ENCODE measurements around the gene TRIM17.
A peak's percentile ranks its signal among the peaks of the same experiment; 100 is the strongest.

Gene TRIM17, protein sequence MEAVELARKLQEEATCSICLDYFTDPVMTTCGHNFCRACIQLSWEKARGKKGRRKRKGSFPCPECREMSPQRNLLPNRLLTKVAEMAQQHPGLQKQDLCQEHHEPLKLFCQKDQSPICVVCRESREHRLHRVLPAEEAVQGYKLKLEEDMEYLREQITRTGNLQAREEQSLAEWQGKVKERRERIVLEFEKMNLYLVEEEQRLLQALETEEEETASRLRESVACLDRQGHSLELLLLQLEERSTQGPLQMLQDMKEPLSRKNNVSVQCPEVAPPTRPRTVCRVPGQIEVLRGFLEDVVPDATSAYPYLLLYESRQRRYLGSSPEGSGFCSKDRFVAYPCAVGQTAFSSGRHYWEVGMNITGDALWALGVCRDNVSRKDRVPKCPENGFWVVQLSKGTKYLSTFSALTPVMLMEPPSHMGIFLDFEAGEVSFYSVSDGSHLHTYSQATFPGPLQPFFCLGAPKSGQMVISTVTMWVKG

DNA sequence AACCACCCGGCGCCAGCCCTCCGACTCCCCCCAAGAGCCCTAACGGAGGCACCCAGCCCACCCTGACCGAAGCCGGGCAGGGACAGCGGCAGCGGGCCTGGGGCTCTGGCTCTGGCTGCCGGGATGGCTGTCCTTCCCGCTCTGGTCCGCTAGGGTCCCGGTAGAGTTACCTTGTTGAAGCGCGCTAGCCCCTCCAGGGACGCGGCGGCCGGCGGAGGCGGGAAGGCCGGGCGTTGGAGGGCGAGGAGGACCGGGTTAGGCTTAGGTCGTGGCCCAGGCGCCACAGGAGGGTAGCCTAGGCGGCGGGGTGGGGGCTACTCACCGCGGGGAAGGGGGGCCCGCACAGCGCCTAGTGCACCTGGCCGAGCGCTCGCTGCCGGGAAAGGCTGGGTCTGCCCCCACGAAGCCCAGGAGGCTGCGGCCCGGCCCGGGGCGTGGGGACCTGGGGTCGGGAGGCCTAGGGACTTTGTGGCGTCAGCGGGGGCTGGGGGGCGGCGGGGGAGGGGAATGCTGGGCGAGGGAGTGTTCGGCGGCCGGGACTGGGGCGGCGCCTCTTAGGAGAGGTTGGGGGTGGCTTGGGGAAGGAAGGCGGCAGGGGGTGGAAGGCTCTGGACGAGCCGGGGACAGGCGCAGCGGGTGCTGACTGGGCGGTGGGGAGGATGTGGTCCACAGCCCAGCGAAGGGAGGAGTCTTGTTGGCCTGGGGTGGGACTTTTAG is at the start of gene TRIM17:
TSS of gene TRIM17 (minus strand) at position 645 of the 717 bp plus-strand sequence. CDS start 1,789 bp downstream, outside the sequence.
- peak within 1 kb of the TSS; percentile 30 for H3K4me3 ChIP-seq (ENCODE audit: severe bottlenecking)
- no peaks in the 10 kb centered on the region for H3K9me3 ChIP-seq (ENCODE audit: severe bottlenecking)
- H3K27me3 ChIP-seq (ENCODE audit: insufficient read depth, poor library complexity, severe bottlenecking), result no peaks in the 10 kb centered on the region
- DNase-seq (ENCODE audit: low spot score) (no peak), ATAC-seq (ENCODE audit: low read depth) (peak; percentile 63)
- H3K4me1 ChIP-seq (ENCODE audit: insufficient read depth, poor library complexity, severe bottlenecking), result peaks cover 10% of the 10 kb centered on the region
- no peaks in the 10 kb centered on the region for H3K36me3 ChIP-seq (ENCODE audit: low read depth)
- no peak within 1 kb of the TSS for H3K27ac ChIP-seq (ENCODE audit: poor library complexity, severe bottlenecking)
- TF ChIP-seq, protein P1, sequence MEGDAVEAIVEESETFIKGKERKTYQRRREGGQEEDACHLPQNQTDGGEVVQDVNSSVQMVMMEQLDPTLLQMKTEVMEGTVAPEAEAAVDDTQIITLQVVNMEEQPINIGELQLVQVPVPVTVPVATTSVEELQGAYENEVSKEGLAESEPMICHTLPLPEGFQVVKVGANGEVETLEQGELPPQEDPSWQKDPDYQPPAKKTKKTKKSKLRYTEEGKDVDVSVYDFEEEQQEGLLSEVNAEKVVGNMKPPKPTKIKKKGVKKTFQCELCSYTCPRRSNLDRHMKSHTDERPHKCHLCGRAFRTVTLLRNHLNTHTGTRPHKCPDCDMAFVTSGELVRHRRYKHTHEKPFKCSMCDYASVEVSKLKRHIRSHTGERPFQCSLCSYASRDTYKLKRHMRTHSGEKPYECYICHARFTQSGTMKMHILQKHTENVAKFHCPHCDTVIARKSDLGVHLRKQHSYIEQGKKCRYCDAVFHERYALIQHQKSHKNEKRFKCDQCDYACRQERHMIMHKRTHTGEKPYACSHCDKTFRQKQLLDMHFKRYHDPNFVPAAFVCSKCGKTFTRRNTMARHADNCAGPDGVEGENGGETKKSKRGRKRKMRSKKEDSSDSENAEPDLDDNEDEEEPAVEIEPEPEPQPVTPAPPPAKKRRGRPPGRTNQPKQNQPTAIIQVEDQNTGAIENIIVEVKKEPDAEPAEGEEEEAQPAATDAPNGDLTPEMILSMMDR (IDR thresholded peaks at IDR 0.05; ENCODE audit: poor library complexity, severe bottlenecking), result no peak

DNA sequence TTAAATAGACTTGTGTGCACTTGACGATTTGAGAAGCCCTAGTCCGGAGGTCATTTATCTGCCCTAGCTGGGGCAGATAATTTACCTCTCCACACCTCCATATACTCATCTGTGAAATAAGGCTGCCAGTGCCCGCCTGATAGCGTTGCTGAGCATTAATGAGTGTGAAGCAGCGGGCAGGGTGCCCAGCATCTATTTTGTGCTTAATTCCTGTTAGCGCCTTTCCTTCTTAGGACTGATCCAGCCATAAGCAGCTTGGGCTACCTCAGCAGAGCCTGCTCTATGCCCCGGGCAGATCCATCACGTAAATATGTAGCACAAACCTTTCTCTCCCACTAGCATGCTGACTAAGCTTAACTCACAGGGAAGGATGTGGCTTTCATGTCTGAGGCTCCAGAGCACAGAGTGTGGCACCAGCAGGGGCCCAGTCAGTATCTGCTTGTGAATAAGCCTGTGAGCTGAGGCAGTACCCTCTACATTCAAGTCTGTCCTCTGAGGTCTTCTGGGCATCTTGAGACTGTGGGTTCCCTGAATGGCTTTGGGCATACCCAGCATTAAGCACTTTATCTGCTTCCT is 49.0 kb upstream of the TRIM17 start:
- TF ChIP-seq, protein P1 (IDR thresholded peaks at IDR 0.05; ENCODE audit: poor library complexity, severe bottlenecking), result no peak
- no peak overlapping the region for H3K4me3 ChIP-seq (ENCODE audit: severe bottlenecking)
- H3K27me3 ChIP-seq (ENCODE audit: insufficient read depth, poor library complexity, severe bottlenecking), result no peaks in the 10 kb centered on the region
- DNase-seq (ENCODE audit: low spot score), result no peak
- no peak for ATAC-seq (ENCODE audit: low read depth)
- H3K36me3 ChIP-seq (ENCODE audit: low read depth), result no peaks in the 10 kb centered on the region
- H3K4me1 ChIP-seq (ENCODE audit: insufficient read depth, poor library complexity, severe bottlenecking), result no peaks in the 10 kb centered on the region
- no peaks in the 10 kb centered on the region for H3K9me3 ChIP-seq (ENCODE audit: severe bottlenecking)
- no peak overlapping the region for H3K27ac ChIP-seq (ENCODE audit: poor library complexity, severe bottlenecking)

DNA sequence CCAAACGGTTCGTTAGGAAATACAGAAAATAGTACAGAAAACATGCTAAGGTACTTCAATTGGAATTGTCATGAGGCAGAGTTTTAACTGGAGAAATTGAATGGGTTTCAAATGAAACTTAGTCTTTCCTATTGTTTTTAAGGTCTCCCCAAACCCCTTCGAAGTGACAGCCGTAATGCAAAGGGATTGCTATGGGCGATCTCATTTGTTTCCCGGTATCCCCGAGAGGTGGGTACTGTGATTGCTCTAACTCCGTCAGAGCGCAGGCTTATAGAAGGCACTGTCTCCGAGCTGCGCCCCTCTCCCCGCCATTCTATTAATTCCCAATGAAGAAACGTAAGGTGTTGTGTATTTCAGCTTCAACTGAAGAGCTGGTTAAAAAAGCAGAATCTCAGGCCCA is 48.5 kb upstream of the TRIM17 start:
- H3K4me1 ChIP-seq (ENCODE audit: insufficient read depth, poor library complexity, severe bottlenecking), result no peaks in the 10 kb centered on the region
- H3K4me3 ChIP-seq (ENCODE audit: severe bottlenecking), result peak overlapping the region; percentile 33
- ATAC-seq (ENCODE audit: low read depth), result no peak
- no peaks in the 10 kb centered on the region for H3K27me3 ChIP-seq (ENCODE audit: insufficient read depth, poor library complexity, severe bottlenecking)
- no peaks in the 10 kb centered on the region for H3K9me3 ChIP-seq (ENCODE audit: severe bottlenecking)
- no peaks in the 10 kb centered on the region for H3K36me3 ChIP-seq (ENCODE audit: low read depth)
- TF ChIP-seq, protein P1 (IDR thresholded peaks at IDR 0.05; ENCODE audit: poor library complexity, severe bottlenecking), result no peak
- H3K27ac ChIP-seq (ENCODE audit: poor library complexity, severe bottlenecking), result no peak overlapping the region
- no peak for DNase-seq (ENCODE audit: low spot score)

DNA sequence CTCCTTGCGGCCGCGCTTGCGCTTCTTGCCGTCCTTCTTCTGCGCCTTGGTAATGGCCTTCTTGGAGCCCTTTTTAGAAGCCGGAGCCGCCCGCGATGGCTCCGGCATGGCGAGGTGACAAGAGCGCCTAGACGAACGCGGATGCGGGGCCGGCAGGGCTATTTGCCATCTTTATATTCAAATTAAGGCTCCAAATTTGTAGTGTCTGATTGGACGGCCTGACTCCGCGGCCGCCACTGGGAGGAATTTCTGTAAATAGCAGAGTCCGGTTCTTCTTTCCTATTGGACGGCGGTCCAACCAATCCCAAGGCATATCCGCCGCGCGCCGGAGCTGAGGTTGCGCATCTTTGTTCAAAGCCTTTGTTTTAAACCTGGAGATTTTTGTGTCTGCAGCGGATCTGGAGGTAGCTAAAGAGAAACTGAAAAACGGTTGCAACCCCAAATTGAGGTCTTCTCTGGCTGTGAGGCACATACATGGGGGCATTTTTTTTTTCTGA is 47.9 kb upstream of the TRIM17 start:
- ATAC-seq (ENCODE audit: low read depth), result peak; percentile 92
- Histone ChIP-seq H3K4me3 (ENCODE audit: severe bottlenecking) (peak overlapping the region; percentile 33), H3K27me3 (ENCODE audit: insufficient read depth, poor library complexity, severe bottlenecking) (no peaks in the 10 kb centered on the region), H3K9me3 (ENCODE audit: severe bottlenecking) (no peaks in the 10 kb centered on the region), H3K27ac (ENCODE audit: poor library complexity, severe bottlenecking) (no peak overlapping the region), H3K4me1 (ENCODE audit: insufficient read depth, poor library complexity, severe bottlenecking) (no peaks in the 10 kb centered on the region), H3K36me3 (ENCODE audit: low read depth) (no peaks in the 10 kb centered on the region)
- DNase-seq (ENCODE audit: low spot score), result no peak
- TF ChIP-seq, protein P1 (IDR thresholded peaks at IDR 0.05; ENCODE audit: poor library complexity, severe bottlenecking), result no peak

Data from RWPE2 (cell line).